Left ventricle myocardium inferior (tissue), 1 donor: ENCODE measurements around the gene PWWP2B. TPM values are rescaled to one million over a fixed set of nuclear protein-coding genes. Genes with fewer than 3 reads are reported as not detected.

Experiments
- DNase-seq: peaks from one replicate; pipeline ENCODE4 v3.0.0-alpha.2; 2020
- H3K27ac ChIP-seq: fragments of 200-600 bp; replicated peaks from 2 replicates; pipeline ENCODE4 v1.8.0; 2021
- H3K27me3 ChIP-seq: fragments of 200-600 bp; 2 replicates; pipeline ENCODE4 v1.8.0; 2021; ENCODE audit warnings: low read depth
- H3K36me3 ChIP-seq: fragments of 200-600 bp; 2 replicates; pipeline ENCODE4 v1.8.0; 2021
- H3K4me1 ChIP-seq: fragments of 200-600 bp; 2 replicates; pipeline ENCODE4 v1.8.0; 2021
- H3K4me3 ChIP-seq: fragments of 200-600 bp; 2 replicates; pipeline ENCODE4 v1.8.0; 2021; ENCODE audit warnings: mild to moderate bottlenecking, moderate library complexity
- H3K9me3 ChIP-seq: fragments of 200-600 bp; replicated peaks from 2 replicates; pipeline ENCODE4 v1.8.0; 2021
- CTCF ChIP-seq: fragments of 200-600 bp; IDR thresholded peaks from 2 replicates; pipeline ENCODE4 v1.8.0; 2021; ENCODE audit warnings: antibody characterized with exemption, mild to moderate bottlenecking, borderline replicate concordance
- intact Hi-C: fragments of 100-400 bp; cut with micrococcal nuclease; formaldehyde crosslinking; loops from one replicate; pipeline ENCODE4 v1.11.0; 2022
- total RNA-seq: library from RNA; stranded (reverse); fragmentation: NEBNext Ultra II Directional; extraction: Animal tissue kit (Norgen Biotek cat#: 25700); gene quantifications from one replicate; pipeline ENCODE4 v1.2.1, GENCODE V29; 2021
- donor health status: DM: no; HTN: yes; CAD: no; lungs with severe emphysema.

PWWP2B gene
- total RNA-seq, 1 donor from 2014 or later = 17.2 TPM

- intact Hi-C loops = loop anchor here (5.0 kb wide), 1 partner anchor 61 kb away; no protein-coding TSS in a partner anchor
- peaks cover 21% of the 10 kb centered on the region for H3K4me1 ChIP-seq
- peak; percentile 97 for TF ChIP-seq CTCF
- H3K4me3 ChIP-seq = peak overlapping the region; percentile 44
- H3K27me3 ChIP-seq = peaks cover 19% of the 10 kb centered on the region
- no peak overlapping the region for H3K27ac ChIP-seq
- peak; percentile 85 for DNase-seq
- H3K9me3 ChIP-seq = no peaks in the 10 kb centered on the region
- no peaks in the 10 kb centered on the region for H3K36me3 ChIP-seq
These were observed 55.9 kb downstream of the PWWP2B start for GRCh38 chr10:132452651-132453469.

DNA sequence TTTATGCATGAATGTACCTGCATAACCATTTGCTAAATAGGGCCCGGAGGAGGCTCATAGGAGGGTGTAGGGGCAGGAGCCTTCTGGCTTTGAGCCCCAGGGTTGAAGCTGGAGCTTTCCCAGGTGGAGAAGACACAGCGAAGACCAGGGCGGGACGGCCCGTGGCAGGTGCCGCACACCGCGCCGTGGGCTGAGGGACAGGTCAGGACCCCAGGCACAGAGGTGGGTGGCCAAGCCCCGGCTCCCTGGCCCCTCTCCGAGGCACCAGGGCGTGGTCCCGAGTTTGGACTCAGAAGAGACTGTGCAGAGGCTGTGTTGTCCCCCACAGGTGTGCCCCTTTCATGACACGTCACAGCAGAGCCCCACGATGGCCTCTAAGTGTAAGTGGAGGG is 56.5 kb downstream of the PWWP2B start:
- no peak for DNase-seq
- Histone ChIP-seq H3K4me1 (peaks cover 20% of the 10 kb centered on the region), H3K9me3 (no peaks in the 10 kb centered on the region), H3K36me3 (no peaks in the 10 kb centered on the region), H3K27ac (no peak overlapping the region), H3K27me3 (peaks cover 22% of the 10 kb centered on the region), H3K4me3 (peak overlapping the region; percentile 44)
- intact Hi-C loops = loop anchor here (5.0 kb wide), 1 partner anchor 61 kb away; no protein-coding TSS in a partner anchor
- peak; percentile 22 for TF ChIP-seq CTCF

GRCh38 chr10:132454296-132455198 is 57.5 kb downstream of the PWWP2B start:
- no peak overlapping the region for H3K27ac ChIP-seq
- H3K9me3 ChIP-seq = no peaks in the 10 kb centered on the region
- TF ChIP-seq CTCF = no peak
- no peak for DNase-seq
- peaks cover 25% of the 10 kb centered on the region for H3K4me1 ChIP-seq
- intact Hi-C loops = loop anchor here (5.0 kb wide), 1 partner anchor 62 kb away; no protein-coding TSS in a partner anchor
- no peak overlapping the region for H3K4me3 ChIP-seq
- H3K36me3 ChIP-seq = no peaks in the 10 kb centered on the region
- H3K27me3 ChIP-seq = peaks cover 22% of the 10 kb centered on the region

DNA sequence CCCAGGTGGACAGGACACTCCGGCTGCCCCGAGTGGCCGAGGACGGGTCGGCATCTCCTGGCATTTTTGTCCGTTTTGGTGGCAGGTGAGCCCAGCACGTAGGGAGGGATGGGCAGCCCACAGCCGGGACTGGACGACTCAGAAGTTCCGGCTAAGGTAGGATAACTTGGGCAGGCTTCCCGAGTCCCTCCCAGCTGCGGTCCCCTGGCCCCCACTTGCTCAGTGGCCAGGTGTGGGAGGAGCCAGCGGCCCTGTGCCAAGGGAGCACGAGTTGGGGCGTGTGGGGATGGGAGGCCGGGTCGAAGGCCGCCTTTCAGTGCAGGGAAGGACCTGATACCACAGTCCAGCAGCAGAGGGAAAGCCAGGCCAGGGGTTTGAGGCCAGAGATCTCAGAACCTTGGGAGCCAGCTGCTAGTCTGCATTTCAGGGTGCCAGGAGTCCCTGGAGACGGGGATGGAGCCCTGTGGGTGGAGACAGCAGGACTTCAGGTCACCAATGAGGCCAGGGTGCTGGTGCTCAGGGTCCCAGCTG is 58.5 kb downstream of the PWWP2B start:
- H3K9me3 ChIP-seq = no peaks in the 10 kb centered on the region
- no peak for TF ChIP-seq CTCF
- no peak overlapping the region for H3K27ac ChIP-seq
- no peaks in the 10 kb centered on the region for H3K36me3 ChIP-seq
- intact Hi-C loops = no loop called here
- no peak overlapping the region for H3K4me3 ChIP-seq
- DNase-seq = no peak
- peaks cover 25% of the 10 kb centered on the region for H3K4me1 ChIP-seq
- H3K27me3 ChIP-seq = peaks cover 22% of the 10 kb centered on the region

DNA sequence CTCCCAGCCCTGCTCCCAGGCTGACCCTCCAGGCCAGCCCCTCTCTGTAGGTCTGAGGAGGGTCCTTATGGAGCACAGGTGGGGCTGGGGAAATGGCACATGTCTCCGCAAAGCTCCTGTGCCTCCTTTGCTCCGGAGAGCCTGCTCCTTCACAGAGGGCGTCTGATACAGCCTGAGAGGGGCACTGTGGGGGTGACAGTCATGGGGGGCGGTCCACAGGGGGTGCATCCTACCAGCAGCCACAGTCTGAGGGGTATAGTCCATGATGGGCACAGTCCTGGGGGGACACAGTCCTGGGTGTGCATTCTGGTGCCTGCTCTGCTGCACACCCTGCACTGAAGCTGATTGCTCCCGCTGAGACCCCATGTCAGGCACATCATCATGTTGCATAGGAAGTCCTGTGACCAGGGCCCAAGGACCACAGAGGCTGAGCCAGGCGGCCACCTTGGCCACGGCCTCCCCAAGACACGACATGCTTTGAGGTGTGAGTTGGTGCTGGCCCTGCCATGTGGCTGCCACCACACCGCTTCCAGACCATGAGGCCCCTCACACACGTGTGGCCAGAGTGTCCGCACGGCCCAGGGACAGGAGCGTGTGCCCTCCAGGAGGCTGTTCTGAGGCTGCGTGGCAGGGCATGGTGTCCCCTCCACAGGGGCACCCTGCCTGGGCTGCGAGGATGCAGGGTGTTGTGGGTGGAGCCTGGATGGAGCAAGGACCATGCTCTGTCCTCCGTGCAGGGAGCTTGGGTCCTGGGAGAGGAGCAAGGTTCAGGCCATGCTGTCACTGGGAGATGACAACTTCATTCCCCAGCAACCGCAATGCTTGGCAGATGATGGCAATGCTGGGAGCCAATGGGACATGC is 59.2 kb downstream of the PWWP2B start:
- peaks cover 30% of the 10 kb centered on the region for H3K4me1 ChIP-seq
- intact Hi-C loops = no loop called here
- H3K36me3 ChIP-seq = no peaks in the 10 kb centered on the region
- no peak overlapping the region for H3K4me3 ChIP-seq
- H3K27ac ChIP-seq = no peak overlapping the region
- peaks cover 22% of the 10 kb centered on the region for H3K27me3 ChIP-seq
- no peaks in the 10 kb centered on the region for H3K9me3 ChIP-seq
- DNase-seq = no peak
- no peak for TF ChIP-seq CTCF
